GM10266 (cell line): ENCODE measurements around the gene JAM2.

Source experiments
- DNase-seq: peaks from one replicate; pipeline ENCODE4 v3.0.0; 2012; ENCODE audit errors: extremely low spot score
- CTCF ChIP-seq: IDR thresholded peaks from 2 replicates; pipeline ENCODE4 v1.5.1; 2012; ENCODE audit warnings: mild to moderate bottlenecking, low read depth; ENCODE audit not compliant: control insufficient read depth, insufficient read depth; ENCODE audit errors: missing control alignments

Gene JAM2

GRCh38 chr21:25636727-25637126 is 2.3 kb upstream of the JAM2 start:
- DNase-seq, result peak; percentile 22
- TF ChIP-seq CTCF, result no peak

GRCh38 chr21:25637851-25638659 is 1.0 kb upstream of the JAM2 start:
- TF ChIP-seq CTCF, result no peak
- no peak for DNase-seq

- peak; percentile 77 for DNase-seq
- peak; percentile 63 for TF ChIP-seq CTCF
These were observed 618 bp downstream of the JAM2 start for GRCh38 chr21:25639551-25640201.

- peak; percentile 43 for DNase-seq
These were observed 1.3 kb downstream of the JAM2 start for GRCh38 chr21:25640202-25640942.

GRCh38 chr21:25640943-25641292 is 1.9 kb downstream of the JAM2 start:
- DNase-seq, result no peak
- no peak for TF ChIP-seq CTCF

More at GRCh38 chr21:25640202-25640942, 1.3 kb downstream of the JAM2 start:
- no peak for TF ChIP-seq CTCF

- no peak for DNase-seq
- TF ChIP-seq CTCF, result no peak
These were observed 4.4 kb downstream of the JAM2 start for GRCh38 chr21:25643486-25643885.
